Activated CD4-positive, alpha-beta T cell treated with anti-CD3 and anti-CD28 coated beads, Interleukin-2, Interleukin-4, amounts not matched to agents 100 ng/mL and 50 ng/mL, durations not matched to agents 16 hours and 8 hours (primary cell): ENCODE data around the gene GAB1.
A peak's percentile ranks its signal among the peaks of the same experiment; 100 is the strongest.

Experiments used
- DNase-seq: peaks from one replicate; pipeline ENCODE4 v3.0.0-alpha.2; 2020; ENCODE audit warnings: low spot score

GAB1 gene

GRCh38 chr4:143336781-143337599, at the start of gene GAB1:
Gene GAB1, plus strand, starts transcription at chr4:143336876. Its CDS starts 313 bp downstream, at chr4:143337189.
- DNase-seq, result peak; percentile 38

- no peak for DNase-seq
Observed at GRCh38 chr4:143287572-143287923, 49.1 kb upstream of the GAB1 start.

- DNase-seq, result no peak
Observed at GRCh38 chr4:143288171-143288570, 48.5 kb upstream of the GAB1 start.

- no peak for DNase-seq
Observed at GRCh38 chr4:143289370-143289769, 47.3 kb upstream of the GAB1 start.

- no peak for DNase-seq
Observed at GRCh38 chr4:143291314-143291713, 45.4 kb upstream of the GAB1 start.

GRCh38 chr4:143292858-143293257, 43.8 kb upstream of the GAB1 start:
- no peak for DNase-seq

GRCh38 chr4:143294310-143294709, 42.4 kb upstream of the GAB1 start:
- no peak for DNase-seq

GRCh38 chr4:143294710-143295275, 41.9 kb upstream of the GAB1 start:
- no peak for DNase-seq

- DNase-seq, result no peak
Observed at GRCh38 chr4:143296397-143297067, 40.1 kb upstream of the GAB1 start.

GRCh38 chr4:143300860-143301259, 35.8 kb upstream of the GAB1 start:
- DNase-seq, result no peak

- DNase-seq, result no peak
Observed at GRCh38 chr4:143302536-143302935, 34.1 kb upstream of the GAB1 start.

GRCh38 chr4:143306788-143307187, 29.9 kb upstream of the GAB1 start:
- no peak for DNase-seq

GRCh38 chr4:143307531-143307930, 29.1 kb upstream of the GAB1 start:
- no peak for DNase-seq

GRCh38 chr4:143308377-143308776, 28.3 kb upstream of the GAB1 start:
- no peak for DNase-seq

- no peak for DNase-seq
Observed at GRCh38 chr4:143311924-143312323, 24.8 kb upstream of the GAB1 start.

- DNase-seq, result no peak
Observed at GRCh38 chr4:143313521-143313920, 23.2 kb upstream of the GAB1 start.

GRCh38 chr4:143313996-143314395, 22.7 kb upstream of the GAB1 start:
- DNase-seq, result no peak

- DNase-seq, result no peak
Observed at GRCh38 chr4:143320113-143320512, 16.6 kb upstream of the GAB1 start.

- DNase-seq, result no peak
Observed at GRCh38 chr4:143326735-143327134, 9.9 kb upstream of the GAB1 start.

GRCh38 chr4:143329985-143330384, 6.7 kb upstream of the GAB1 start:
- no peak for DNase-seq

- peak; percentile 24 for DNase-seq
Observed at GRCh38 chr4:143335979-143336780, 496 bp upstream of the GAB1 start.

GRCh38 chr4:143337600-143338287, 1.1 kb downstream of the GAB1 start:
- DNase-seq, result no peak
